IPS-15b (cell line): Measurements from ENCODE around the gene ATP10A.

Source experiments
- H3K27me3 ChIP-seq: one replicate; pipeline ENCODE4 v1.6.1; 2013; ENCODE audit warnings: low read length; ENCODE audit not compliant: control insufficient read depth, insufficient read depth
- H3K36me3 ChIP-seq: one replicate; pipeline ENCODE4 v1.6.1; 2013; ENCODE audit warnings: low read length; ENCODE audit not compliant: control insufficient read depth, insufficient read depth
- H3K4me1 ChIP-seq: one replicate; pipeline ENCODE4 v1.6.1; 2013; ENCODE audit warnings: mild to moderate bottlenecking, low read length; ENCODE audit not compliant: control insufficient read depth, insufficient read depth
- H3K4me3 ChIP-seq: one replicate; pipeline ENCODE4 v1.5.1; 2013; ENCODE audit warnings: low read depth, low read length
- H3K9ac ChIP-seq: one replicate; pipeline ENCODE4 v1.6.1; 2013; ENCODE audit warnings: low read depth, mild to moderate bottlenecking, low read length
- H3K9me3 ChIP-seq: one replicate; pipeline ENCODE4 v1.6.1; 2013; ENCODE audit warnings: mild to moderate bottlenecking, low read length; ENCODE audit not compliant: control insufficient read depth, insufficient read depth

The ATP10A gene, protein sequence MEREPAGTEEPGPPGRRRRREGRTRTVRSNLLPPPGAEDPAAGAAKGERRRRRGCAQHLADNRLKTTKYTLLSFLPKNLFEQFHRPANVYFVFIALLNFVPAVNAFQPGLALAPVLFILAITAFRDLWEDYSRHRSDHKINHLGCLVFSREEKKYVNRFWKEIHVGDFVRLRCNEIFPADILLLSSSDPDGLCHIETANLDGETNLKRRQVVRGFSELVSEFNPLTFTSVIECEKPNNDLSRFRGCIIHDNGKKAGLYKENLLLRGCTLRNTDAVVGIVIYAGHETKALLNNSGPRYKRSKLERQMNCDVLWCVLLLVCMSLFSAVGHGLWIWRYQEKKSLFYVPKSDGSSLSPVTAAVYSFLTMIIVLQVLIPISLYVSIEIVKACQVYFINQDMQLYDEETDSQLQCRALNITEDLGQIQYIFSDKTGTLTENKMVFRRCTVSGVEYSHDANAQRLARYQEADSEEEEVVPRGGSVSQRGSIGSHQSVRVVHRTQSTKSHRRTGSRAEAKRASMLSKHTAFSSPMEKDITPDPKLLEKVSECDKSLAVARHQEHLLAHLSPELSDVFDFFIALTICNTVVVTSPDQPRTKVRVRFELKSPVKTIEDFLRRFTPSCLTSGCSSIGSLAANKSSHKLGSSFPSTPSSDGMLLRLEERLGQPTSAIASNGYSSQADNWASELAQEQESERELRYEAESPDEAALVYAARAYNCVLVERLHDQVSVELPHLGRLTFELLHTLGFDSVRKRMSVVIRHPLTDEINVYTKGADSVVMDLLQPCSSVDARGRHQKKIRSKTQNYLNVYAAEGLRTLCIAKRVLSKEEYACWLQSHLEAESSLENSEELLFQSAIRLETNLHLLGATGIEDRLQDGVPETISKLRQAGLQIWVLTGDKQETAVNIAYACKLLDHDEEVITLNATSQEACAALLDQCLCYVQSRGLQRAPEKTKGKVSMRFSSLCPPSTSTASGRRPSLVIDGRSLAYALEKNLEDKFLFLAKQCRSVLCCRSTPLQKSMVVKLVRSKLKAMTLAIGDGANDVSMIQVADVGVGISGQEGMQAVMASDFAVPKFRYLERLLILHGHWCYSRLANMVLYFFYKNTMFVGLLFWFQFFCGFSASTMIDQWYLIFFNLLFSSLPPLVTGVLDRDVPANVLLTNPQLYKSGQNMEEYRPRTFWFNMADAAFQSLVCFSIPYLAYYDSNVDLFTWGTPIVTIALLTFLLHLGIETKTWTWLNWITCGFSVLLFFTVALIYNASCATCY (N-terminal part only)

GRCh38 chr15:25863111-25863967, at the start of gene ATP10A:
ATP10A (minus strand) TSS chr15:25863327; CDS start chr15:25863096, 231 bp downstream.
- Histone ChIP-seq H3K4me3 (peak within 1 kb of the TSS; percentile 70), H3K36me3 (no peaks in the 10 kb centered on the region), H3K4me1 (no peaks in the 10 kb centered on the region), H3K9me3 (no peaks in the 10 kb centered on the region), H3K9ac (no peak within 1 kb of the TSS), H3K27me3 (peaks cover 40% of the 10 kb centered on the region)

- no peaks in the 10 kb centered on the region for H3K36me3 ChIP-seq
- no peak overlapping the region for H3K4me3 ChIP-seq
- H3K4me1 ChIP-seq: no peaks in the 10 kb centered on the region
- H3K9ac ChIP-seq: no peak overlapping the region
- H3K27me3 ChIP-seq: no peaks in the 10 kb centered on the region
- no peaks in the 10 kb centered on the region for H3K9me3 ChIP-seq
Observed at GRCh38 chr15:25912035-25912434, 48.9 kb upstream of the ATP10A start.

GRCh38 chr15:25910832-25911231, 47.7 kb upstream of the ATP10A start:
- H3K9me3 ChIP-seq: no peaks in the 10 kb centered on the region
- H3K27me3 ChIP-seq: no peaks in the 10 kb centered on the region
- H3K4me3 ChIP-seq: no peak overlapping the region
- no peak overlapping the region for H3K9ac ChIP-seq
- no peaks in the 10 kb centered on the region for H3K4me1 ChIP-seq
- H3K36me3 ChIP-seq: no peaks in the 10 kb centered on the region

DNA sequence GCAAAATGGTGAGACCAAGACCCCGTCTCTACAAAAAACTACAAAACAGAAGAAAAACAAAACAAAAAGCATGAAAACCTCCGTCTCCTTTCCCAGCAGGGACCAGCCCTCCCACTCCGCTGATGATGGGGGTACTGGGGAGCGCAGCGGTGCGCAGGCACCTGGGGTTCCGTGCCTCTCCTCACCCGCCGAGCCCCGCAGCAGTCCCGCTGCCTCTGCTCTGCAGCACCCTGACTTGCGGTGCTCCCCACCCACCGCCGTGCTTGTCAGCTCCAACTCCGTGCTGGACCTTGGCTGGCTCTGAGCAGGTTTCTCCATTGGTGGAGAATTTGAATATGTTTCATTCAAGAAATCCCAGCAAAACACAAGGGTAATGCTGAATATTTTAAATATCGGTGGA, 46.7 kb upstream of the ATP10A start:
- no peaks in the 10 kb centered on the region for H3K4me1 ChIP-seq
- H3K9ac ChIP-seq: no peak overlapping the region
- no peaks in the 10 kb centered on the region for H3K36me3 ChIP-seq
- H3K4me3 ChIP-seq: no peak overlapping the region
- H3K27me3 ChIP-seq: no peaks in the 10 kb centered on the region
- no peaks in the 10 kb centered on the region for H3K9me3 ChIP-seq

GRCh38 chr15:25909325-25909724, 46.2 kb upstream of the ATP10A start:
- no peaks in the 10 kb centered on the region for H3K4me1 ChIP-seq
- no peaks in the 10 kb centered on the region for H3K27me3 ChIP-seq
- no peaks in the 10 kb centered on the region for H3K36me3 ChIP-seq
- H3K9ac ChIP-seq: no peak overlapping the region
- H3K9me3 ChIP-seq: no peaks in the 10 kb centered on the region
- H3K4me3 ChIP-seq: no peak overlapping the region

DNA sequence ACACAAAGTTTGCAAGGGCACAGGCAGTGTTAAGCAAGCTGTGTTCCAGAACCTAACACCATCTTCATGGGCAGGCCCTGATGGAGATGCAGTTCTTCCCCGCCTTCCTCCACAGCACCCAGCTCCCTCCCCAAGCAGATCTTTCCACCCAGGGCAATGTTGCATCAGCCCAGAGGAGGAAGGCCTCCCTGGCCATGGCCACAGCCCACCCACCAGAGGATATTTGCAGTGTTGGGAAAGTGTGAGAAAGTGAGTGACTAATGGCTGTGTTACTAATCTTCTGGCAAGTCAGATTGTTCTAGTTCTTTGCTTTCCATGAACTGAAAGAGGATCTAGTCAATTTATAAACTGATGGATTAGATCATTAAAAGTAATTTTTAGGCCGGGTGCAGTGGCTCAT, 42.0 kb upstream of the ATP10A start:
- Histone ChIP-seq H3K27me3 (no peaks in the 10 kb centered on the region), H3K9ac (no peak overlapping the region), H3K36me3 (no peaks in the 10 kb centered on the region), H3K4me3 (no peak overlapping the region), H3K9me3 (no peaks in the 10 kb centered on the region), H3K4me1 (no peaks in the 10 kb centered on the region)

DNA sequence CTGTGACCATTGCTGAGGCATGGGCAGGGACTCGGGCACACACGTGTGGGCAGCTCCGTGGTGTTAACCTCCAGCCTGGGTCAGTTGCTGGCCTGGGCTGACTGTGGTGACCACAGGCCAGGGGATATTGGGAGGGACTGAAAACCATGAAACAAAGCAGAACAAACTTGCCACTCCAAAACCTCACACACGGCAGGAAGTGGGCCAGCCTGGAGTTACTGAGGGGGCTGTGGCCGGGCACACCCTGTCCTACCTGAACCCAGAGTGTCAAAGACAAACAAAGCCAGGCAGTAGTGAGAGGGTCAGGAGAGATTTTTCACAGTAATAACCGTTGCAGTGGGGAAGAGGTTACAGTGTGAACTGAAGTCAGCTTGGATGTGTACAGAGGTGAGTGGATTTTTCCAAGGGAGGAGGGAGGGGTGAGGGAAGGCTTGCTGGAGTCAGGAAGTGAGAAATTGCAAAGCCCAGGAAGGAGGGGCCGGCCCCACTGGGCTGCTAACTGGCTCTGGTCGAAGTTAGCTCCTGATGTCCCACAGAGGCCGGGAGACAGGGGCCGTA, 40.0 kb upstream of the ATP10A start:
- H3K4me1 ChIP-seq: no peaks in the 10 kb centered on the region
- no peaks in the 10 kb centered on the region for H3K36me3 ChIP-seq
- H3K9me3 ChIP-seq: no peaks in the 10 kb centered on the region
- H3K4me3 ChIP-seq: no peak overlapping the region
- H3K9ac ChIP-seq: no peak overlapping the region
- H3K27me3 ChIP-seq: no peaks in the 10 kb centered on the region

- no peaks in the 10 kb centered on the region for H3K36me3 ChIP-seq
- no peak overlapping the region for H3K4me3 ChIP-seq
- no peaks in the 10 kb centered on the region for H3K27me3 ChIP-seq
- H3K4me1 ChIP-seq: no peaks in the 10 kb centered on the region
- no peaks in the 10 kb centered on the region for H3K9me3 ChIP-seq
- no peak overlapping the region for H3K9ac ChIP-seq
Observed at GRCh38 chr15:25901811-25902605, 38.9 kb upstream of the ATP10A start.

- Histone ChIP-seq H3K4me1 (no peaks in the 10 kb centered on the region), H3K9me3 (no peaks in the 10 kb centered on the region), H3K9ac (no peak overlapping the region), H3K4me3 (no peak overlapping the region), H3K27me3 (no peaks in the 10 kb centered on the region), H3K36me3 (no peaks in the 10 kb centered on the region)
Observed at GRCh38 chr15:25900901-25901300, 37.8 kb upstream of the ATP10A start.

DNA sequence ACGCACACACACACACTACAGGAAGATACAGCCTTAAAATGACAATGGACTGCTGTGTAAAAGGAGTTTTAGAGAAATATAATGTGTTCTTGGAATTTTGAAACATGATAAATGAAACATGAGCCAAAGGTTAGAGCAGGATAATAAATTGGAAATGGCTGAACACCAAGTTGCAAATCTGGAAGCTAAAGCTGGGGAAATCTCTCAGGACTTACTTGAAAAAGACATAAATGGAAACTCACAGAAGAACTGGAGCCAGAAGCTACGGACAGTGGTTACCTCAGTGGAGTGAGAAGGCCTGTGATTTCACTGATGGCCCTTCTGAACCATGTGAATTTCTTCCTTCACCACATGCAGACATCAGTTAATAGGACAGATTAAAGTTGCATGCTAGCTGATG, 37.3 kb upstream of the ATP10A start:
- Histone ChIP-seq H3K4me1 (no peaks in the 10 kb centered on the region), H3K9me3 (no peaks in the 10 kb centered on the region), H3K27me3 (no peaks in the 10 kb centered on the region)

More for the DNA sequence above, 37.3 kb upstream of the ATP10A start:
- Histone ChIP-seq H3K4me3 (no peak overlapping the region), H3K36me3 (no peaks in the 10 kb centered on the region), H3K9ac (no peak overlapping the region)
